Inflammatory macrophage (primary cell): Measurements from ENCODE around the gene ZNF778.

ENCODE experiments used
- DNase-seq, 2 donors: peaks; one replicate each; pipeline ENCODE4 v3.0.0-alpha.2; 2020 to 2022
- total RNA-seq, 18 experiments: gene quantifications; one replicate each; lab custom pipeline; 2026; ENCODE audit warnings: mixed read lengths in 6 of 18, inconsistent platforms in 2 of 18; lab: John Stamatoyannopoulos, UW

Gene ZNF778
- total RNA-seq = 3.4 to 16.5 (median 10.3) reads per million in 18 experiments

GRCh38 chr16:89217388-89218191, at the start of gene ZNF778:
Gene ZNF778 (plus strand): TSS chr16:89217703. CDS start chr16:89221128, 3,425 bp downstream.
- DNase-seq = peak; percentile 84 to 93

- no peak for DNase-seq
Observed at GRCh38 chr16:89168381-89169189, 48.9 kb upstream of the ZNF778 start.

GRCh38 chr16:89169778-89170177, 47.7 kb upstream of the ZNF778 start:
- no peak for DNase-seq

GRCh38 chr16:89170346-89171215, 46.9 kb upstream of the ZNF778 start:
- DNase-seq = no peak

- peak; percentile 88 to 89 for DNase-seq
Observed at GRCh38 chr16:89171216-89172170, 46.0 kb upstream of the ZNF778 start, which contains the start of gene CDH15. Gene CDH15 (plus strand): TSS chr16:89171748. CDS start chr16:89171832, 84 bp downstream.

GRCh38 chr16:89172171-89172527, 45.4 kb upstream of the ZNF778 start:
- no peak for DNase-seq

GRCh38 chr16:89172528-89173173, 44.9 kb upstream of the ZNF778 start:
- no peak for DNase-seq

GRCh38 chr16:89173174-89173921, 44.2 kb upstream of the ZNF778 start:
- no peak for DNase-seq

- no peak for DNase-seq
Observed at GRCh38 chr16:89174055-89174827, 43.3 kb upstream of the ZNF778 start.

- DNase-seq = no peak
Observed at GRCh38 chr16:89174877-89175276, 42.6 kb upstream of the ZNF778 start.

- DNase-seq = no peak
Observed at GRCh38 chr16:89175280-89176146, 42.0 kb upstream of the ZNF778 start.

- no peak for DNase-seq
Observed at GRCh38 chr16:89176147-89176690, 41.3 kb upstream of the ZNF778 start.

GRCh38 chr16:89176717-89177116, 40.8 kb upstream of the ZNF778 start:
- DNase-seq = no peak

- DNase-seq = no peak
Observed at GRCh38 chr16:89177501-89177900, 40.0 kb upstream of the ZNF778 start.

- DNase-seq = no peak
Observed at GRCh38 chr16:89178453-89179147, 38.9 kb upstream of the ZNF778 start.

GRCh38 chr16:89179148-89179484, 38.4 kb upstream of the ZNF778 start:
- no peak for DNase-seq

- DNase-seq = no peak
Observed at GRCh38 chr16:89179656-89180315, 37.7 kb upstream of the ZNF778 start.
